HL-60 (cell line): ENCODE measurements around the gene RIN1.

Source experiments
- DNase-seq, 2 experiments: peaks; one replicate each; pipeline ENCODE4 v3.0.0-alpha.2; 2010 to 2020; ENCODE audit warnings: low read depth in 1 of 2, low spot score in 1 of 2
- H3K27ac ChIP-seq: fragments of 250-450 bp; sonication (Bioruptor Pico); replicated peaks from 2 replicates; pipeline ENCODE4 v1.5.1; 2020; ENCODE audit warnings: mild to moderate bottlenecking, moderate library complexity
- H3K27me3 ChIP-seq: fragments of 250-450 bp; sonication (Bioruptor Pico); 2 replicates; pipeline ENCODE4 v1.5.1; 2021; ENCODE audit warnings: mild to moderate bottlenecking, moderate library complexity; ENCODE audit not compliant: insufficient read depth, poor library complexity, severe bottlenecking
- H3K4me3 ChIP-seq: replicated peaks from 2 replicates; pipeline ENCODE4 v1.5.1; 2011; ENCODE audit warnings: mild to moderate bottlenecking, control low read depth, low read length; ENCODE audit not compliant: insufficient read depth
- GABPA ChIP-seq: IDR thresholded peaks from 2 replicates; pipeline ENCODE4 v1.6.1; 2012; ENCODE audit warnings: low read depth
- POLR2AphosphoS5 ChIP-seq: IDR thresholded peaks from 2 replicates; pipeline ENCODE4 v1.6.1; 2012; ENCODE audit warnings: low read depth
- SPI1 ChIP-seq: IDR thresholded peaks from 2 replicates; pipeline ENCODE4 v1.6.1; 2012; ENCODE audit warnings: low read depth, mild to moderate bottlenecking, borderline replicate concordance
- TF ChIP-seq, protein P1 (sequence below): IDR thresholded peaks from one replicate; pipeline ENCODE4 v1.5.1; 2011; ENCODE audit warnings: low read length, control low read depth, inconsistent platforms; ENCODE audit not compliant: insufficient read depth
- TF ChIP-seq, protein P2 (sequence below): IDR thresholded peaks from 2 replicates; pipeline ENCODE4 v1.6.1; 2012; ENCODE audit warnings: low read depth; ENCODE audit not compliant: insufficient replicate concordance

The RIN1 gene

DNA sequence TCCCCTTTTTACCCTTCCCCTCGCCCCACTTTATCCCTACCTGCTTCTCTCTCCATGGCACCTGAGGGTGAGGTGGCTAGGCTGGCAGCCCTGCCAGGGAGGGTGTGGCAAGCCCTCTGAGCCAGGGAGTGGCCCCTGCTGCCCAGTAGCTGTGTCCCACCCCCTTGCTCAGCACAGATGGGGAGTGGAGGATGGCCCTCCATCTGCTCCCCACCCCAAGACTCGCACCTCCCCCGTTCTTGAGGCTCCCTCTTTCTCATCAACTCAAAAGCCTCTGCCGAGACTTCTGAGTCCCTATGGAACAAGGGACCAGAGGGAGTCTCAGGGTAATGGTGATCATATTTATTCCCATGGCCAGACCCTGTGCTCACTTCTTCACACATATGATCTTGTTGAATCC lies 42.9 kb downstream of the RIN1 start:
- no peak overlapping the region for H3K4me3 ChIP-seq
- peaks cover 17% of the 10 kb centered on the region for H3K27me3 ChIP-seq
- no peak overlapping the region for H3K27ac ChIP-seq
- no peak for DNase-seq
- TF ChIP-seq, protein P1, sequence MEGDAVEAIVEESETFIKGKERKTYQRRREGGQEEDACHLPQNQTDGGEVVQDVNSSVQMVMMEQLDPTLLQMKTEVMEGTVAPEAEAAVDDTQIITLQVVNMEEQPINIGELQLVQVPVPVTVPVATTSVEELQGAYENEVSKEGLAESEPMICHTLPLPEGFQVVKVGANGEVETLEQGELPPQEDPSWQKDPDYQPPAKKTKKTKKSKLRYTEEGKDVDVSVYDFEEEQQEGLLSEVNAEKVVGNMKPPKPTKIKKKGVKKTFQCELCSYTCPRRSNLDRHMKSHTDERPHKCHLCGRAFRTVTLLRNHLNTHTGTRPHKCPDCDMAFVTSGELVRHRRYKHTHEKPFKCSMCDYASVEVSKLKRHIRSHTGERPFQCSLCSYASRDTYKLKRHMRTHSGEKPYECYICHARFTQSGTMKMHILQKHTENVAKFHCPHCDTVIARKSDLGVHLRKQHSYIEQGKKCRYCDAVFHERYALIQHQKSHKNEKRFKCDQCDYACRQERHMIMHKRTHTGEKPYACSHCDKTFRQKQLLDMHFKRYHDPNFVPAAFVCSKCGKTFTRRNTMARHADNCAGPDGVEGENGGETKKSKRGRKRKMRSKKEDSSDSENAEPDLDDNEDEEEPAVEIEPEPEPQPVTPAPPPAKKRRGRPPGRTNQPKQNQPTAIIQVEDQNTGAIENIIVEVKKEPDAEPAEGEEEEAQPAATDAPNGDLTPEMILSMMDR, result no peak

DNA sequence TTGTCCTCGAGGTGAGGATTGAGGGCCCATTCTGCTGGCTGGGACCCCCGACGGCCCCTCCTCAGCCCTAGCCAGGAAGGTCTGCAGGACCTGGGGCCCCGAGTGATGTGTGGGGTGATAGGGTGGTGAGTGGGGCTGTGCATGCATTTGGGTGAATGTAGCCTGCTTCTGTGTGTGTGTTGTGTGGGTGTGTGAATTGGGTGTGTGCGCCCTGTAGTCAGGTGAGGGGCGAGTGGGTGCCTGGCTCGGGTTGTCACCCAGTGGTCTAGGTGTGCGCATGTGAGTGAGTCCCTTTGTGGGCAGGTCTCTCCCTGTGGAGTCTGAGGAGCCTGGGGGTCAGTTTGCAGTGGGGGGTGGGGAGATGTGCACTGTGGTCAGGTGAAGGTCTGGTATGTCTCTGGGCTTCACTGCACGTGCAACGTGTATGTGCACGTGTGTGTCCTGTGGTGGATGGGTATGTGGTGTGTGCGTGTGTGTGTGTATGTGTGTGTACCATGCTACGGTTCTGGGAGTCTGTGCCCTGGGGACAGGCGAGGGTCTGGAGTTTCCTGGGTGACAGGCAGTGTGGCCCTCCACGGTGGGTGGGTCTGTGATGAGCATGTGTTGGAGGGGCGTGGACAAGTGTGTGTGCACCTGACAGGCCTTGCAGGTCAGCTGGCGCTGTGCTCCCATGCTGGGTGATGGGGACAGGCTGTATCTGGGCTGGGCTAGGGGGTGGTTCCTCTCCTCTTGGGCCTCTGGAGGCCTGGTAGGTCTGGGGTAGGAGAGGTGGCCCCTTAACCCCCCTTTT lies 43.5 kb downstream of the RIN1 start:
- Histone ChIP-seq H3K4me3 (no peak overlapping the region), H3K27me3 (peaks cover 17% of the 10 kb centered on the region), H3K27ac (no peak overlapping the region)
- TF ChIP-seq, protein P2, sequence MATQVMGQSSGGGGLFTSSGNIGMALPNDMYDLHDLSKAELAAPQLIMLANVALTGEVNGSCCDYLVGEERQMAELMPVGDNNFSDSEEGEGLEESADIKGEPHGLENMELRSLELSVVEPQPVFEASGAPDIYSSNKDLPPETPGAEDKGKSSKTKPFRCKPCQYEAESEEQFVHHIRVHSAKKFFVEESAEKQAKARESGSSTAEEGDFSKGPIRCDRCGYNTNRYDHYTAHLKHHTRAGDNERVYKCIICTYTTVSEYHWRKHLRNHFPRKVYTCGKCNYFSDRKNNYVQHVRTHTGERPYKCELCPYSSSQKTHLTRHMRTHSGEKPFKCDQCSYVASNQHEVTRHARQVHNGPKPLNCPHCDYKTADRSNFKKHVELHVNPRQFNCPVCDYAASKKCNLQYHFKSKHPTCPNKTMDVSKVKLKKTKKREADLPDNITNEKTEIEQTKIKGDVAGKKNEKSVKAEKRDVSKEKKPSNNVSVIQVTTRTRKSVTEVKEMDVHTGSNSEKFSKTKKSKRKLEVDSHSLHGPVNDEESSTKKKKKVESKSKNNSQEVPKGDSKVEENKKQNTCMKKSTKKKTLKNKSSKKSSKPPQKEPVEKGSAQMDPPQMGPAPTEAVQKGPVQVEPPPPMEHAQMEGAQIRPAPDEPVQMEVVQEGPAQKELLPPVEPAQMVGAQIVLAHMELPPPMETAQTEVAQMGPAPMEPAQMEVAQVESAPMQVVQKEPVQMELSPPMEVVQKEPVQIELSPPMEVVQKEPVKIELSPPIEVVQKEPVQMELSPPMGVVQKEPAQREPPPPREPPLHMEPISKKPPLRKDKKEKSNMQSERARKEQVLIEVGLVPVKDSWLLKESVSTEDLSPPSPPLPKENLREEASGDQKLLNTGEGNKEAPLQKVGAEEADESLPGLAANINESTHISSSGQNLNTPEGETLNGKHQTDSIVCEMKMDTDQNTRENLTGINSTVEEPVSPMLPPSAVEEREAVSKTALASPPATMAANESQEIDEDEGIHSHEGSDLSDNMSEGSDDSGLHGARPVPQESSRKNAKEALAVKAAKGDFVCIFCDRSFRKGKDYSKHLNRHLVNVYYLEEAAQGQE, result no peak
- no peak for DNase-seq

DNA sequence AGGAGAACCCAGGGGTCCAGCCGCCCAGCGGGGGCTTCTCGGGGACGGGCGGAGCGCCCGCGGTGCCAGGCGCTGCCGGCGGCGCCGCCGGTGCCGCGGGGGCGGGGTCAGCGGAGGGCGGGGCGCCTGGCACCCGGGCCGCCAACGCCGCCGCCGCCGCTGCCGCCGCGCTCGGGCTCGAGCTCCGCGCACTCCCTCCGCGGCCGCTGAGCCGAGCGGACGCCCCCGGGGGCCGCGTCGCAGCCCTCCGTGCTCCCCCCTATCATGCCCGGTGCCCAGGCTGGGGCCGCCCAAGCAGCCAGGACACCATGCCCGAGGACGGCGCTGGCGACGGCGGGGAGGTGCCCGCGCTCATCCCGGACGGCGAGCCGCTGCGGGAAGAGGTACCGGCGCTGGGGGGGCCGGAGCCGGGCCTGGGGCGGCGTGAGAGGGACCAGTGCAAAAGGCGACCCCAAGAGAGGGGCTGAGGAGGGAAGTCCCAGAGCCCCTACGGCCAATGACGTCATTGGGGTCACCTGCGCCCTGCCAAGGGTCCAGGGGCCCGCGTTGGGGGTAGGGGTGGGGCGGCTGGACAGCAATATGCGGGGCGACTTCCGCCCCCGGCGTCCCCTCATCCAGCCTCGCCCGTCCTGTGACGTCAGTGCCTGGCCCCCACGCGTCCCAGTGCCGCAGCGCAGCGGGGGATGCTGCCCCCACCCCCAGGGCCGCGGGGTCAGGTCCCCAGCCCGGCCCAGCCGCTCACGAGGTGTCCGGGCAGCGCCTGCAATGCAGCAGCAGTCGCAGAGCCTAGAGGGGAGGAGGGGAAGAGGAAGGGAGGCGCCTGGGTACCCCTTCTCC lies 44.3 kb downstream of the RIN1 start, which contains the start of gene TMEM151A:
Gene TMEM151A (plus strand): TSS at position 189 of the 837 bp plus-strand sequence. CDS start 120 bp downstream, at position 309.
- H3K4me3 ChIP-seq, result peak within 1 kb of the TSS; percentile 26; the same call in 1 of the 2 replicates
- no peak within 1 kb of the TSS for H3K27ac ChIP-seq
- TF ChIP-seq SPI1, result no peak
- no peak for TF ChIP-seq POLR2AphosphoS5
- no peak for TF ChIP-seq GABPA
- TF ChIP-seq, protein P1, result no peak
- TF ChIP-seq, protein P2, result no peak
- peaks cover 17% of the 10 kb centered on the region for H3K27me3 ChIP-seq
- no peak for DNase-seq

DNA sequence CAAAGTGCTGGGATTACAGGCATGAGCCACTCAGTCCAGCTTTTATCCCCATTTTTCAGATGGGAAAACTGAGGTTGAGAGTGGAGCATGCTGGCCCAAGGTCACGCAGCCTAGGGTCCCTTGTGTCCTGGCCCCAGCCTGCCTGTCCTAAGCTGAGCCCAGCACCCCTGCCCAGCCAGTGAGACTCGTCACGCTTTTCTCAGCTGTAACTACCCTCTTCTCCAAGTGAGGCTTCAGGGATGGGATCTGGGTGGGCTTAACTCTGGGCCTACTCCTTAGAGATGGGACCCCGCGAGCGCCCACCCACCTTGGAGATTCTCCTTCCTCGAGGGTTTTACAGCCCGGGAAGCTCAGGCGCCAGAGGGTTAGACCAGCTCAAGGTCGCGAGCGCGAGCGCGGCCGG lies 44.9 kb downstream of the RIN1 start:
- H3K27me3 ChIP-seq, result peaks cover 17% of the 10 kb centered on the region
- DNase-seq, result no peak
- H3K27ac ChIP-seq, result no peak overlapping the region
- TF ChIP-seq, protein P2, result no peak
- TF ChIP-seq SPI1, result no peak
- TF ChIP-seq POLR2AphosphoS5, result no peak
- TF ChIP-seq GABPA, result no peak
- TF ChIP-seq, protein P1, result no peak
- no peak overlapping the region; the same call in 1 of the 2 replicates for H3K4me3 ChIP-seq
